ENCODE data around the gene TBX19. TPM values are rescaled to one million over a fixed set of nuclear protein-coding genes. Genes with fewer than 3 reads are reported as not detected.

The TBX19 gene
- total RNA-seq, 1 experiment from 2014 or later: 1.4 TPM

DNA sequence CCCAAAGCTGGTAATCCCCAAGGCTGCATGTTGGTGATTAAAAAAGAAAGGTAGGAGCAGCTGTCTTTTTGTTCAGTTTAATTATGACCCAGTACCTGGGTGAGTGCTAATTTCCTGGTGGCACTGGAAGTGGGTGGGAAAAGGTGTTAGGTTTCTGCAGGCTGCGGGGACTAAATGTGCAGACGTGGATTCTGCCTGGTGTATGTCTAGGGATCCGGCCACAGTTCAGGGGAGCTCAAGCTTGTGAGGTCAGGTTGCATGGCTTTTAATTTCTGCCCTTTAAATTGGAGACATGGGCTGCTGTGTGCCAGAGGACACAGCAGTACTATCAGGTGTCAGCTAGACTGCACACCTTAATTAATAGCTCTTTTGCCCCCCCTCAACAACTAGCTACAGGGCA lies 20.3 kb upstream of the TBX19 start:
- H3K4me1 ChIP-seq (replicated peaks): no peaks in the 10 kb centered on the region
- H3K27me3 ChIP-seq (replicated peaks): no peaks in the 10 kb centered on the region
- H3K27ac ChIP-seq: no peak overlapping the region
- H3K9me3 ChIP-seq (replicated peaks): no peaks in the 10 kb centered on the region
- H3K36me3 ChIP-seq: no peaks in the 10 kb centered on the region
- H3K4me3 ChIP-seq: no peak overlapping the region
- DNase-seq (ENCODE audit: low read depth in 1 of 2, low spot score in 2 of 2): no peak

- no peaks in the 10 kb centered on the region for H3K27me3 ChIP-seq (replicated peaks)
- no peak for DNase-seq (ENCODE audit: low read depth in 1 of 2, low spot score in 2 of 2)
- H3K27ac ChIP-seq: no peak overlapping the region
- no peaks in the 10 kb centered on the region for H3K36me3 ChIP-seq
- no peaks in the 10 kb centered on the region for H3K4me1 ChIP-seq (replicated peaks)
- H3K4me3 ChIP-seq: no peak overlapping the region
- H3K9me3 ChIP-seq (replicated peaks): no peaks in the 10 kb centered on the region
These were observed 19.3 kb upstream of the TBX19 start for GRCh38 chr1:168261390-168261789.

DNA sequence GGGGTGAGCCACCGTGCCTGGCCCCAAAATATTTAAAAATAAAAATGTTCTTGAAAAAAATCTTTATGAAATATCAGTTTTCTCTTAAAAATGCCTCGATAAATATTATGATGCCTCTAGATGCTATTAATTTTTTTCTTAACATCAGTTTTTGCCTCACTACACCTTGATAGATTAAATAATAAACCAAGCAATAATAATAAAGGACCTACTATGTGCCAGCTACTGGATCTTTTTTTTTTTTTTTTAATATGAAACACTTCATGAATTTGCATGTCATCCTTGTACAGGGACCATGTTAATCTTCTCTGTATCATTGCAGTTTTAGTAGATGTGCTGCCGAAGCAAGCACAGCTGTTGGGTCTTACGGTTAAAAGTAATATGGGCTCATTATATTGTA lies 17.5 kb upstream of the TBX19 start:
- Histone ChIP-seq H3K27ac (no peak overlapping the region), H3K4me3 (no peak overlapping the region), H3K27me3 (replicated peaks) (no peaks in the 10 kb centered on the region), H3K4me1 (replicated peaks) (no peaks in the 10 kb centered on the region), H3K9me3 (replicated peaks) (no peaks in the 10 kb centered on the region), H3K36me3 (no peaks in the 10 kb centered on the region)
- DNase-seq (ENCODE audit: low read depth in 1 of 2, low spot score in 2 of 2): no peak

DNA sequence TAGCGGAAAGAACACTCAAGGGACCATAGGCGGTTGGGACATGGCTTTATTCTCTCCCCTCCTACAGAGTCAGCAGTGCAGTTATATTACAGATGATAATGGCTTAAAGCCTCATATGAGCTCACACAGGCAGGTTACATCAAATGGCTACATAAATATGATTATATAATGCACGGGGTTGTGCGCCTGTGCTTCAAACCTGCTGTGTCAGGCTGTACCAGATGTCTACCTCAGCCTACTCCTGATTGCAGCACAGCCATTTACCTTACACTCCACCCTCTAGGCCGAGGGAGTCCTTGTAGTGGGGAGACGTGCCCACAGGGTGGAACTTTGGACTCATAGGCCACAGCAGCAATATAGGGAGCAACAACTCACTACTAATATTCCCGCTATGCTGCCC lies 16.4 kb upstream of the TBX19 start:
- H3K4me3 ChIP-seq: no peak overlapping the region
- no peaks in the 10 kb centered on the region for H3K27me3 ChIP-seq (replicated peaks)
- no peak overlapping the region for H3K27ac ChIP-seq
- H3K4me1 ChIP-seq (replicated peaks): no peaks in the 10 kb centered on the region
- H3K36me3 ChIP-seq: no peaks in the 10 kb centered on the region
- no peak for DNase-seq (ENCODE audit: low read depth in 1 of 2, low spot score in 2 of 2)
- no peaks in the 10 kb centered on the region for H3K9me3 ChIP-seq (replicated peaks)

- Histone ChIP-seq H3K9me3 (replicated peaks) (no peaks in the 10 kb centered on the region), H3K27me3 (replicated peaks) (no peaks in the 10 kb centered on the region), H3K36me3 (no peaks in the 10 kb centered on the region), H3K27ac (no peak overlapping the region), H3K4me1 (replicated peaks) (no peaks in the 10 kb centered on the region), H3K4me3 (no peak overlapping the region)
- DNase-seq (ENCODE audit: low read depth in 1 of 2, low spot score in 2 of 2): no peak
These were observed 15.1 kb upstream of the TBX19 start for GRCh38 chr1:168265596-168265995.

- H3K9me3 ChIP-seq (replicated peaks): no peaks in the 10 kb centered on the region
- H3K4me1 ChIP-seq (replicated peaks): no peaks in the 10 kb centered on the region
- no peaks in the 10 kb centered on the region for H3K27me3 ChIP-seq (replicated peaks)
- no peak for DNase-seq (ENCODE audit: low read depth in 1 of 2, low spot score in 2 of 2)
- no peak overlapping the region for H3K27ac ChIP-seq
- H3K36me3 ChIP-seq: no peaks in the 10 kb centered on the region
- H3K4me3 ChIP-seq: no peak overlapping the region
These were observed 14.0 kb upstream of the TBX19 start for GRCh38 chr1:168266644-168267186.

- H3K36me3 ChIP-seq: no peaks in the 10 kb centered on the region
- no peak for DNase-seq (ENCODE audit: low read depth in 1 of 2, low spot score in 2 of 2)
- H3K4me3 ChIP-seq: no peak overlapping the region
- H3K27ac ChIP-seq: no peak overlapping the region
- H3K9me3 ChIP-seq (replicated peaks): no peaks in the 10 kb centered on the region
- no peaks in the 10 kb centered on the region for H3K27me3 ChIP-seq (replicated peaks)
- no peaks in the 10 kb centered on the region for H3K4me1 ChIP-seq (replicated peaks)
These were observed 9.0 kb upstream of the TBX19 start for GRCh38 chr1:168271636-168272035.

GRCh38 chr1:168273575-168273974 lies 7.1 kb upstream of the TBX19 start:
- Histone ChIP-seq H3K9me3 (replicated peaks) (no peaks in the 10 kb centered on the region), H3K36me3 (no peaks in the 10 kb centered on the region), H3K27me3 (replicated peaks) (no peaks in the 10 kb centered on the region), H3K4me1 (replicated peaks) (no peaks in the 10 kb centered on the region), H3K4me3 (no peak overlapping the region), H3K27ac (no peak overlapping the region)
- no peak for DNase-seq (ENCODE audit: low read depth in 1 of 2, low spot score in 2 of 2)

GRCh38 chr1:168279253-168279652 lies 1.4 kb upstream of the TBX19 start:
- H3K36me3 ChIP-seq: no peaks in the 10 kb centered on the region
- no peak overlapping the region for H3K4me3 ChIP-seq
- H3K27me3 ChIP-seq (replicated peaks): no peaks in the 10 kb centered on the region
- H3K27ac ChIP-seq: no peak overlapping the region
- DNase-seq (ENCODE audit: low read depth in 1 of 2, low spot score in 2 of 2): no peak
- no peaks in the 10 kb centered on the region for H3K4me1 ChIP-seq (replicated peaks)
- H3K9me3 ChIP-seq (replicated peaks): no peaks in the 10 kb centered on the region

GRCh38 chr1:168281603-168282325 lies 1.1 kb downstream of the TBX19 start:
- no peak overlapping the region for H3K4me3 ChIP-seq
- H3K4me1 ChIP-seq (replicated peaks): peaks cover 2% of the 10 kb centered on the region
- no peak overlapping the region for H3K27ac ChIP-seq
- H3K9me3 ChIP-seq (replicated peaks): no peaks in the 10 kb centered on the region
- H3K36me3 ChIP-seq: no peaks in the 10 kb centered on the region
- no peaks in the 10 kb centered on the region for H3K27me3 ChIP-seq (replicated peaks)
- DNase-seq (ENCODE audit: low read depth in 1 of 2, low spot score in 2 of 2): no peak

GRCh38 chr1:168285521-168285790 lies 4.8 kb downstream of the TBX19 start:
- Histone ChIP-seq H3K36me3 (no peaks in the 10 kb centered on the region), H3K27ac (no peak overlapping the region), H3K9me3 (replicated peaks) (no peaks in the 10 kb centered on the region), H3K27me3 (replicated peaks) (no peaks in the 10 kb centered on the region), H3K4me1 (replicated peaks) (peaks cover 9% of the 10 kb centered on the region), H3K4me3 (no peak overlapping the region)
- DNase-seq (ENCODE audit: low read depth in 1 of 2, low spot score in 2 of 2): no peak

- no peaks in the 10 kb centered on the region for H3K9me3 ChIP-seq (replicated peaks)
- H3K4me3 ChIP-seq: no peak overlapping the region
- peaks cover 9% of the 10 kb centered on the region for H3K4me1 ChIP-seq (replicated peaks)
- H3K27ac ChIP-seq: no peak overlapping the region
- no peaks in the 10 kb centered on the region for H3K27me3 ChIP-seq (replicated peaks)
- DNase-seq (ENCODE audit: low read depth in 1 of 2, low spot score in 2 of 2): no peak
- H3K36me3 ChIP-seq: no peaks in the 10 kb centered on the region
These were observed 5.6 kb downstream of the TBX19 start for GRCh38 chr1:168285971-168286927.

- Histone ChIP-seq H3K4me1 (replicated peaks) (peaks cover 9% of the 10 kb centered on the region), H3K9me3 (replicated peaks) (no peaks in the 10 kb centered on the region), H3K27ac (no peak overlapping the region), H3K4me3 (no peak overlapping the region), H3K27me3 (replicated peaks) (no peaks in the 10 kb centered on the region), H3K36me3 (no peaks in the 10 kb centered on the region)
- peak in 1 of 2 experiments; percentile 16 for DNase-seq (ENCODE audit: low read depth in 1 of 2, low spot score in 2 of 2)
These were observed 6.6 kb downstream of the TBX19 start for GRCh38 chr1:168287237-168287664.

All from SJSA1 (cell line).